HG03025 (cell line): ENCODE measurements around the gene TMEM69.
"Not testable (repeated sequence)": the region's sequence is repeated elsewhere in the genome, so short reads cannot be mapped to it uniquely, and the experiment has no call there.

Experiments
- ATAC-seq: cut with Tn5 transposase; IDR thresholded peaks from one replicate; pipeline ENCODE4 v1.9.1; 2021; ENCODE audit warnings: mild to moderate bottlenecking, moderate library complexity; ENCODE audit not compliant: unreplicated experiment, low FRiP score

The TMEM69 gene

GRCh38 chr1:45677751-45678245 is 10.2 kb upstream of the TMEM69 start:
- no peak for ATAC-seq

GRCh38 chr1:45678489-45678888 is 9.5 kb upstream of the TMEM69 start:
- ATAC-seq, result no peak

- no peak for ATAC-seq
These were observed 8.9 kb upstream of the TMEM69 start for GRCh38 chr1:45679123-45679522.

GRCh38 chr1:45682942-45683341 is 5.0 kb upstream of the TMEM69 start:
- no peak for ATAC-seq

GRCh38 chr1:45684402-45684801 is 3.6 kb upstream of the TMEM69 start:
- ATAC-seq, result no peak

- no peak for ATAC-seq
These were observed 2.5 kb upstream of the TMEM69 start for GRCh38 chr1:45685308-45686014.

- no peak for ATAC-seq
These were observed 2.0 kb upstream of the TMEM69 start for GRCh38 chr1:45686015-45686287.

GRCh38 chr1:45686288-45687013 is 1.5 kb upstream of the TMEM69 start, which contains the start of gene GPBP1L1:
GPBP1L1 (minus strand) TSS chr1:45686533; CDS start chr1:45659087, 27,446 bp downstream.
- peak; percentile 50 for ATAC-seq

- peak; percentile 75 for ATAC-seq
These were observed 797 bp upstream of the TMEM69 start for GRCh38 chr1:45687014-45687753.

GRCh38 chr1:45693811-45694210 is 5.8 kb downstream of the TMEM69 start:
- not testable (repeated sequence) for ATAC-seq

GRCh38 chr1:45694823-45695222 is 6.8 kb downstream of the TMEM69 start:
- no peak for ATAC-seq

GRCh38 chr1:45704637-45705036 is 16.7 kb downstream of the TMEM69 start:
- ATAC-seq, result no peak

- no peak for ATAC-seq
These were observed 25.7 kb downstream of the TMEM69 start for GRCh38 chr1:45713711-45714110.

- no peak for ATAC-seq
These were observed 28.7 kb downstream of the TMEM69 start for GRCh38 chr1:45716700-45717099.

- ATAC-seq, result not testable (repeated sequence)
These were observed 29.4 kb downstream of the TMEM69 start for GRCh38 chr1:45717386-45717785.

GRCh38 chr1:45718289-45718688 is 30.3 kb downstream of the TMEM69 start:
- no peak for ATAC-seq

- no peak for ATAC-seq
These were observed 33.2 kb downstream of the TMEM69 start for GRCh38 chr1:45721207-45721606.

GRCh38 chr1:45722809-45723208 is 34.8 kb downstream of the TMEM69 start:
- ATAC-seq, result no peak

- no peak for ATAC-seq
These were observed 35.4 kb downstream of the TMEM69 start for GRCh38 chr1:45723248-45723930.

- not testable (repeated sequence) for ATAC-seq
These were observed 38.0 kb downstream of the TMEM69 start for GRCh38 chr1:45726007-45726406.
